ENCODE measurements around the gene MEF2A.

GRCh38 chr15:99671926-99672635 is 106.3 kb downstream of the MEF2A start:
- TF ChIP-seq ZNF592 (IDR thresholded peaks at IDR 0.05) (no peak), IKZF2 (IDR thresholded peaks at IDR 0.05) (no peak), BHLHE40 (IDR thresholded peaks at IDR 0.05; ENCODE audit: borderline replicate concordance in 1 of 2, low read depth in 2 of 2, low read length in 1 of 2) (no peak), BCL3 (IDR thresholded peaks at IDR 0.05; ENCODE audit: borderline replicate concordance, insufficient read depth, low read depth, low read length, poor library complexity, severe bottlenecking) (no peak), EZH2 (IDR thresholded peaks at IDR 0.05; ENCODE audit: borderline replicate concordance, control insufficient read depth, low read depth, low read length) (no peak), PBX3 (IDR thresholded peaks at IDR 0.05; ENCODE audit: insufficient replicate concordance, low read depth, low read length) (no peak), SUZ12 (IDR thresholded peaks at IDR 0.05; ENCODE audit: unreplicated experiment) (no peak), POLR2AphosphoS5 (IDR thresholded peaks at IDR 0.05; ENCODE audit: low read length) (no peak), CHD2 (IDR thresholded peaks at IDR 0.05; ENCODE audit: borderline replicate concordance, low read depth, low read length) (no peak), RCOR1 (conservative IDR thresholded peaks at IDR 0.05; ENCODE audit: low read depth, low read length) (no peak), RAD51 (IDR thresholded peaks at IDR 0.05) (no peak)
- TF ChIP-seq, protein P1, sequence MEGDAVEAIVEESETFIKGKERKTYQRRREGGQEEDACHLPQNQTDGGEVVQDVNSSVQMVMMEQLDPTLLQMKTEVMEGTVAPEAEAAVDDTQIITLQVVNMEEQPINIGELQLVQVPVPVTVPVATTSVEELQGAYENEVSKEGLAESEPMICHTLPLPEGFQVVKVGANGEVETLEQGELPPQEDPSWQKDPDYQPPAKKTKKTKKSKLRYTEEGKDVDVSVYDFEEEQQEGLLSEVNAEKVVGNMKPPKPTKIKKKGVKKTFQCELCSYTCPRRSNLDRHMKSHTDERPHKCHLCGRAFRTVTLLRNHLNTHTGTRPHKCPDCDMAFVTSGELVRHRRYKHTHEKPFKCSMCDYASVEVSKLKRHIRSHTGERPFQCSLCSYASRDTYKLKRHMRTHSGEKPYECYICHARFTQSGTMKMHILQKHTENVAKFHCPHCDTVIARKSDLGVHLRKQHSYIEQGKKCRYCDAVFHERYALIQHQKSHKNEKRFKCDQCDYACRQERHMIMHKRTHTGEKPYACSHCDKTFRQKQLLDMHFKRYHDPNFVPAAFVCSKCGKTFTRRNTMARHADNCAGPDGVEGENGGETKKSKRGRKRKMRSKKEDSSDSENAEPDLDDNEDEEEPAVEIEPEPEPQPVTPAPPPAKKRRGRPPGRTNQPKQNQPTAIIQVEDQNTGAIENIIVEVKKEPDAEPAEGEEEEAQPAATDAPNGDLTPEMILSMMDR (IDR thresholded peaks at IDR 0.05 in 2 of 3, conservative IDR thresholded peaks at IDR 0.05 in 1 of 3; ENCODE audit: control insufficient read depth in 2 of 3, extremely low read depth in 1 of 3, insufficient read depth in 1 of 3, low read depth in 3 of 3, low read length in 3 of 3): no peak
- TF ChIP-seq, protein P2, sequence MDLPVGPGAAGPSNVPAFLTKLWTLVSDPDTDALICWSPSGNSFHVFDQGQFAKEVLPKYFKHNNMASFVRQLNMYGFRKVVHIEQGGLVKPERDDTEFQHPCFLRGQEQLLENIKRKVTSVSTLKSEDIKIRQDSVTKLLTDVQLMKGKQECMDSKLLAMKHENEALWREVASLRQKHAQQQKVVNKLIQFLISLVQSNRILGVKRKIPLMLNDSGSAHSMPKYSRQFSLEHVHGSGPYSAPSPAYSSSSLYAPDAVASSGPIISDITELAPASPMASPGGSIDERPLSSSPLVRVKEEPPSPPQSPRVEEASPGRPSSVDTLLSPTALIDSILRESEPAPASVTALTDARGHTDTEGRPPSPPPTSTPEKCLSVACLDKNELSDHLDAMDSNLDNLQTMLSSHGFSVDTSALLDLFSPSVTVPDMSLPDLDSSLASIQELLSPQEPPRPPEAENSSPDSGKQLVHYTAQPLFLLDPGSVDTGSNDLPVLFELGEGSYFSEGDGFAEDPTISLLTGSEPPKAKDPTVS (IDR thresholded peaks at IDR 0.05; ENCODE audit: low read depth, low read length): no peak
